Smooth muscle cell of the brain vasculature (primary cell): ENCODE results near the gene POLA1.
A peak's percentile ranks its signal among the peaks of the same experiment; 100 is the strongest.
"Not testable (repeated sequence)": the region's sequence is repeated elsewhere in the genome, so short reads cannot be mapped to it uniquely, and the experiment has no call there.

ENCODE experiments used
- DNase-seq: peaks from one replicate; pipeline ENCODE4 v3.0.0-alpha.2; 2012; ENCODE audit warnings: low read depth, low spot score

POLA1 gene

GRCh38 chrX:24790166-24790565 lies 96.4 kb downstream of the POLA1 start:
- DNase-seq = no peak

GRCh38 chrX:24796204-24796603 lies 102.5 kb downstream of the POLA1 start:
- DNase-seq = no peak

- DNase-seq = no peak
These were observed 105.4 kb downstream of the POLA1 start for GRCh38 chrX:24799078-24799477.

- DNase-seq = no peak
These were observed 105.8 kb downstream of the POLA1 start for GRCh38 chrX:24799565-24799964.

- DNase-seq = no peak
These were observed 111.5 kb downstream of the POLA1 start for GRCh38 chrX:24805201-24805600.

- not testable (repeated sequence) for DNase-seq
These were observed 126.1 kb downstream of the POLA1 start for GRCh38 chrX:24819807-24820206.

GRCh38 chrX:24828147-24828546 lies 134.4 kb downstream of the POLA1 start:
- DNase-seq = no peak

GRCh38 chrX:24828600-24828999 lies 134.9 kb downstream of the POLA1 start:
- no peak for DNase-seq

GRCh38 chrX:24833695-24834094 lies 140.0 kb downstream of the POLA1 start:
- no peak for DNase-seq

- DNase-seq = no peak
These were observed 144.2 kb downstream of the POLA1 start for GRCh38 chrX:24837966-24838365.

- DNase-seq = peak; percentile 13
These were observed 144.9 kb downstream of the POLA1 start for GRCh38 chrX:24838629-24839028.

GRCh38 chrX:24839331-24839730 lies 145.6 kb downstream of the POLA1 start:
- DNase-seq = no peak

GRCh38 chrX:24842486-24842885 lies 148.8 kb downstream of the POLA1 start:
- no peak for DNase-seq

GRCh38 chrX:24846550-24847150 lies 152.9 kb downstream of the POLA1 start:
- DNase-seq = no peak

GRCh38 chrX:24851289-24851688 lies 157.6 kb downstream of the POLA1 start:
- no peak for DNase-seq

- DNase-seq = no peak
These were observed 158.1 kb downstream of the POLA1 start for GRCh38 chrX:24851780-24852179.

GRCh38 chrX:24858004-24858746 lies 164.5 kb downstream of the POLA1 start:
- DNase-seq = no peak

GRCh38 chrX:24859211-24859841 lies 165.6 kb downstream of the POLA1 start:
- no peak for DNase-seq

- DNase-seq = no peak
These were observed 166.4 kb downstream of the POLA1 start for GRCh38 chrX:24860140-24860539.

- no peak for DNase-seq
These were observed 168.6 kb downstream of the POLA1 start for GRCh38 chrX:24862343-24862742.

- not testable (repeated sequence) for DNase-seq
These were observed 170.1 kb downstream of the POLA1 start for GRCh38 chrX:24863779-24864178.

GRCh38 chrX:24870143-24870542 lies 176.4 kb downstream of the POLA1 start:
- DNase-seq = no peak
